ENCODE data around the gene AQP11.
"Not testable (repeated sequence)": the region's sequence is repeated elsewhere in the genome, so short reads cannot be mapped to it uniquely, and the experiment has no call there.

The AQP11 gene

DNA sequence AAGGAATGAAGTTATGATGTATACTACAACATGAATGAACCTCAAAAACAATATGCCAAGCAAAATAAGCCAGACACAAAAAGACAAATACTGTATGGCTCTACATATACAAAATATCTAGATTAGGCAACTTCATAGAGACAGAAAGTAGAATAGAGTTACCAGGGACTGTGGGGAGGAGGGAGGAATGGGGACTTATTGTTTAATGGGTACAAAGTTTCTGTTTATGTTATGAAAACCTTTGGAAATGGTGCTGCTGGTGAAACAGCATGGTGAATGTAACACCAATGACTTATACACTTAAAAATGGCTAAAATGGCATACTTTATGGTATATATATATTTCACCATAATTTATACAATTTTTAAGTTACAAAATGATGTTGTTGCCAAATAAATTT is 4.1 kb downstream of the AQP11 start:
- DNase-seq (ENCODE audit: low spot score): no peak

DNA sequence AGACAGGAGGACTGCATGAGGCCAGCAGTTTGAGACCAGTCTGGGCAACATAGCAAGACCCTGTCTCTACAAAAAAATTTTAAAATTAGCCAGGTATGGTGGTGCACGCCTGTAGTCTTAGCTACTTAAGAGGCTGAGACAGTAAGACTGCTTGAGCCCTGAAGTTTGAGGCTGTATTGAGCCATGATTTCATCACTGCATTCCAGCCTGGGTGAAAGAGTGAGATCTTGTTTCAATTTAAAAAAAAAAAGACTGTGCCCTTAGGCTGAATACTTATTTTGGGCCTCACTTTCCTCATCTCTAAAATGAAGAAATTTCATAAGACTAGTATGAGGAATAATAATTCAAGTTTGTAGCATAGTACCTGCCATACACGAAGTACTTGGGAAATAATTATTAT is 6.9 kb downstream of the AQP11 start:
- no peak for DNase-seq (ENCODE audit: low spot score)

DNA sequence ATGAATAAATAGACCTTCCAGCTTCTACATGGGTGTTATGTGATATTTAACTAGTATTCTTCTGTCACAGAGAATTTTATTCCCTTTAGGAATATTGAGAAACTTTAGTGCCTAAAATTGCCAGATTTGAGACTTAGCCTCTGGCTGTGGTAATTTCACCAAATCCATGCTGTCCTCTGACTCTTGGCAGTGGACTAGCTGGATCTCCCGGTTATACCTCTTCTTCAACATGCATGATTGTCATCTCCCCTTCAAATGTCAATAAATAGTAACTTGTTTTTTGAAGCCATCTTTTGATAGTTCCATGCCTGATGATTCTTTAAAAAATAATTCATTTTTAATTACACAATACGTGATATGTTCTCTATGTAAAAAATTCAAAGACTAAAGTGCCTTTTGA is 8.4 kb downstream of the AQP11 start:
- no peak for DNase-seq (ENCODE audit: low spot score)

DNA sequence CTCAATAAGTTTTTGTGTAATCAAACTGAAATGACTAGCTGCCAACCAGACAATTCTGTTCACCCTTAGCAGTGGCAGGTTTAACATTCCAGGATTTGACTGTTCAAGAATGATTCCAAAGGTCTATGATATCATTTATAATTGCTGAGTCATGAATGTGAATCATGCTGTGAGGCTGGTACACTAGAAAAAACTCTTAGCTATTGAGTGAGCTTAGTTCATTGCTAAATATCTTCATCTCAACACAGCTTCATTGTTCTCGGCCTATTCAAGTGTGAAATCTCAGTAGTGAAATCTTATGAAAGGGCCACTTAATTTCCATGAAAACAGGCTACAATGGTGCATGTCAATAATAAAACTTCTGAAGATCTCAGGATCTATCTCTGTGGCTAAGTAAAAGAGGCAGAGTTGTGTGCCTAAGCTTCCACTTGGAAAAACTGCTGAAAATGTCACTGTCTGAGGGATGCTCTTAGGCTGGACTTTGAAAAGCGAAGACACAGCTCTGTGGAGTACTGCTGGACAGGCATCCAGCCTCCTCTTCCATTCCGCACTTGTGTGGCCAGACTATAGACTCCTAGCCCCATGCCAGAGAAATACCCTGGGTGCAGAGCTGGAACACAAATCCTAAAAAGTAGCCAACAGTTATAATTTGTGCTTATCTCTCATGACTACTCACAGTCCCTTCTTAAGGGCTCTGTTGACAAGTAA is 12.8 kb downstream of the AQP11 start:
- DNase-seq (ENCODE audit: low spot score): no peak

DNA sequence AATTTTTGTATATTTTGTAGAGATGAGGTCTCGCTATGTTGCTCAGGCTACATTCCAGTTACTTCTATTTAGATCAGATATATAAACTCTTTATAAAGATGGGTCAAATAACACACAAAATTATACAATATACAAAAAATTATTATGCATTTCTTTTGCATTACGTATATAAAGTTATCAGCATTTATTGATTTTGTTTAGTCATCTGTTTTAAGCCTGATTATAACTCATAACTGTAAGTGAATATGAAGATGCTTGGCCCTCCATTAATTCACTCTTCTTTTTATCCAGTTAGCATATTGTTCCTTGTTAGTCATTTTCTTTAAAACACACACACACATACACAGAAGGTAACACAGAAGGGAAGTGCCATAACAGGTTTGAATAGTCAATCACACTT is 14.5 kb downstream of the AQP11 start:
- DNase-seq (ENCODE audit: low spot score): no peak

DNA sequence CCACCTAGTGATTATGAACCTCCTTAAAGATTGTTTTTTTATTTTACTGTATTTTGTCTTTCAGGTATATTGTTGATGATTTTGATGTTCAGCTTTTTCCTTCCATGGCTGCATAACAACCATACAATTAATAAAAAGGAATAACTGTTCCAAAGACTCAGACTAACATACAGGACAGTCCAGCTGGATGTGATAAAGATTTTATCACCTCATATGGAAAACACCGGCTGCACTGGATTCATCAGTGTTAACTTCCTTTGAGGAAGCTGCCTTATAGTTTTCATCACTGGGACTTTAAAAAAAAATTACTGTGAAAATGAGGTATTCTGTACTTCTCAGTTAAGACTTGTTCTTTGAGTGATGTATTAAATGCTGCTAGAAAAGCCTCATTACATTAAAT is 19.5 kb downstream of the AQP11 start:
- no peak for DNase-seq (ENCODE audit: low spot score)

DNA sequence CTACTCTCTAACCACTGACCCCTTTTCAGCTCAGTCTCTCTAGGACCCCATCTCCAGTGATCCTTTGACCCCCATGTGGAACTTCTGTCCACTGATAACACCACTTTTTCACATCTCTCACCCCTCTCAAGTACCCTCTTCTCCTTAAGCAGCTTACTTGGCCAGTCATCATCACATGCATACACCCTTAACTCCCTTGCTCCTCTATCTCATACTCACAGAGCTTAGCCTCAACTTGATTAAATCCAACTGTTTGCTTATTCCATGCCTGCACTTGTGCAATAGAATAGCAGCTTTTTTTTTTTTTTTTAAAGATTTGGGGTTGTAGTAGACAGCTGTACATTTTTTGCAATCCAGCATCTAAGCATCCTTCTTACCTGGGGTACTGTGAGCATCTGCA is 22.2 kb downstream of the AQP11 start:
- DNase-seq (ENCODE audit: low spot score): no peak

DNA sequence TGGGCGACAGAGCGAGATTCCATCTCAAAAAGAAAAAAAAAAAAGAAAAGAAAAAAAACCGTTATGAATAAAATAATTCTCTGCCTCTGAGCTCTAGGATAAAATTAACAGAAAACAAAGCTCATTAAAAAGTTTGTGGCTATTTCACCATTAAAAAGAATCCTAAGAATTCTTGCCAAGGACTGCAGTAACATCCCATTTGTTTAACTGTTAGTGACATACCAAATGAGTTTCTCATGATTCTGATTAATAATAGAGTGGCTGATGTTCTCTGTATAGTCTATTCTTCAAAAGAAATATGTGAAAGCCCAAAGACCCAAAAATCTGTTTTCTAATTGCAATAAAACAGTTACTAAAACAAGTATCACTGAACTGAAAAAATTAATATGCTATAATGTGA is 28.1 kb downstream of the AQP11 start:
- no peak for DNase-seq (ENCODE audit: low spot score)

DNA sequence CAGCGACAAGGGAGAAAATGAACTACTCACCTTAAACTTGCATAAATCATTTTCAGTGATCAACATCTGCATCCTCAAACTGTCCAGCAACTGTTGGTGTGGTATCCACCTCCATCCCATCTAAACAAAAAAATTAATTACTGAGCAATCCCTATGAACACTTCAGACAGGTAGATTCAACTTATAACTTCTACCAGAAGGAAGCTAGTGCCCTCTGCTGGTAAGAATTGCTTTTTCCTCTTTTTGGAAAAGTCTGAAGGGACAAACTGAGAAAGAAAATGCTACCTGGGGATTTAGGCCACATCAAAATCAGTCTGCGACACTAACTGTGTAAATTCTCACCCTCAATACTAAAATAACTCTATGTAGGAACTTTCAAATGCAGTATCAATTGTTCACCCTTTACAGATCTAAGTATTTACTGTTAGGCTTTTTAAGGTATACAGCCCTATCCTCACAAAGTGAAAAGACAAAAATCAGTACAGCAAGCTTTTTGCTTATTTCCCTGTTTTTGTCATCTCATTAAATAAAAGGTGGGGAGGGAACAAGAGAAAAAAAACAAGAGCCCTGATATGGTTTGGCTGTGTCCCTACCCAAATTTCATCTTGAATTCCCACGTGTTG is 29.9 kb downstream of the AQP11 start:
- peak; percentile 37 for DNase-seq (ENCODE audit: low spot score)

DNA sequence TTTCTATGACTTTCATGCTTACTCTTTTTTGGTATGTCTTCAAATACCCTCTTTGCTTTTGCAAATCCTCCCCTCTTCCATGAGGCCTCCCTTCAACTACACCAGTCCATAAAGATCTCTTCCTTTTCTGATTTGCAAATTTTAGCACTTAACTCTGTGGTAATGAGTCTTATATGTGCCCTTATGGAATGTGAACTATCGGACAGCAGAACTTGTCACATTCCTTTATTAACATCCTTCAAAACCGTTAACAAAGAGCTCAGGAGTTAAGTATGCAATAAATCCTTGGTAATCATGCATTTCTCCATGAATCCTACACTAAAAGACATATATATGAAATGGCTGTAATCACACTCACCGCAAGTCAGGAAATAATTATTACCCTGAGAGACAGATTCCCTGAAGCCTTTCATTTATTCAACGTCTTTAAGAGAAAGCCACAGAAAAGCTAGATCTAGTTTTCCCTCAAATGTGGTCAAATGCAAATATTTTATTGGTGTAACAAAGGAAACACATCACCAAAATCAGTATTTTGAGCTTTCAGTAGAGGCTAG is 40.5 kb downstream of the AQP11 start:
- DNase-seq (ENCODE audit: low spot score): no peak

DNA sequence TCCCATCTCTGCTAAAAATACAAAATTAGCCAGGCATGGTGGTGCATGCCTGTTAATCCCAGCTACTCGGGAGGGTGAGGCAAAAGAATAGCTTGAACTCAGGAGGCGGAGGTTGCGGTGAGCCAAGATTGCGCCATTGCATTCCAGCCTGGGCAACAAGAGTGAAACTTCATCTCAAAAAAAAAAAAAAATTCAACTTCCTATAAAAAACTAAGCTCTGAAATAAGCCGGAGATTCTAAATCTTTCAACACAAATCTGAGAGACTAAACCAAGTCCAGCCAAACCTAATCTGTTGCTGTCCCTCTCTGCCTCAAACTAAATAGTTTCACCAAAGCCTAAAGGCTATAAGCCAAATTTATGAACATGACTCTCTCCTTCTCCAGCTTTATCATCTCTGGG is 44.2 kb downstream of the AQP11 start:
- DNase-seq (ENCODE audit: low spot score): not testable (repeated sequence)

DNA sequence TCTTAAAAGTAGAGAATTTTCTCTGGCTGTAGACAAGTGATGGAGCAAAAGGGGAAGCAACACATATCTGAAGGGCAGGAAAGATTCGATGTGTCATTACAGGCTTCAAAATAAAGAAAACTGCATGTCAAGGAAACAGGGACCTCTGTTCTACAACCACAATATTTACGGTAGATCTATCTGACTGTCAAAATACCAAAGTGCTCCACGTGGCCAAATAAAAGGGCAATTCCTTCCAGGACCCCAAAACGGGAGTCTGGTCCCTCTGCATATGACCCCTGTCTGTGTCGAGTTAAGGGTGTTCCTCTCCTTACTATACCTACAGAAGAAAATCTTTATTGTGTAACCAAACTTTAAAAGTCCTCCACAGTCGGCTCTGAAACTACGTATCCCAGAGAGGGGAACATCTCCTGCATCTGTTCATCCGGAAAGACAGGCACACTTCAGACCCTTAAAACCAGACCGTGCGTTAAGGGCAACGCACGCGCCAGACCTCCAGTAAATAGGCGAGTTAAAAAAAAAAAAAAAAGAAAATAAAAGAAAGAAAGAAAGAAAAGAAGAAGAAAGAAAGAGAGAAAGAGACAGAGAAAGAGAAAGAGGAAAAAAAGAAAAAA is 47.1 kb downstream of the AQP11 start:
- no peak for DNase-seq (ENCODE audit: low spot score)

DNA sequence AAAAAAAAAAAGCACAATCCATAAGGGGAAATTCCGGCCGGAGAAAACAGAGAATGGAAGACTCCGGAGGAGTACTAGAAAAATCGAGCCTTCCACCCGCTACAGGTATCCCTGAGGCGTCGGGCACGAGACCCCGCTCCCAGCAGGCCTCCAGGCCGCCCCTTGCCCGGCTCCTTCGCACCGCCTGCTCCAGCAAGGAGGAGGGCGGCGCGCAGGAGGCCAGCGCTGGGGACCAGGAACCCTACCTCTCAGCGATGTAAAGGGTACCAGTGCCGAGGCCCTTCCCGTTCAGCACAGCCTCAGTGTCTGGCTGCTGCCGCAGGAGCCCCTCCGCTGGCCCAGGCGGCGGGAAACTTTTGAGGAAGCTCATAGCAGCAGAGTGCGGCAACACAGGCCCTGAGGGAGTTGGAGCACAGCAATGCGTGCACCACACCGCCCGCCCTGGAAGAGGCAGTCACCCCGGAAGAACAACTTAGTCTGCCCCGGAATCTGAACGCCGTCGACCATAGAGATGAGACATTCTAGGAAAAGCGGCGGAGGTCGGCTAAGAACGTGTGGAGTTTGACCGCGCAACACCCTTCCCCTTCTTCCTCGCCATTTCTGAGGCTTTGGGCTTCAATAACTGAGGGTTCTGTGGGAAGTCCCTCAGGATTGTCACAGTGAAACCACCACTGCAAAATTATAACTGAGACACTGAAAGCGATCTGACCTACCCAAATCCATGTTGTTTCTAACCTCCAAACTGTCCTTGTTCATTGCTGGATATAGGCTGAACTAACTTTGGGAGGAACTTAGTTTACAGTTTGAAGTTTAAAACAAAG is 47.8 kb downstream of the AQP11 start, which contains the start of gene CLNS1A:
TSS of gene CLNS1A (minus strand) at position 450 of the 821 bp plus-strand sequence. CDS start at position 370, 80 bp downstream.
- DNase-seq (ENCODE audit: low spot score): peak; percentile 81

DNA sequence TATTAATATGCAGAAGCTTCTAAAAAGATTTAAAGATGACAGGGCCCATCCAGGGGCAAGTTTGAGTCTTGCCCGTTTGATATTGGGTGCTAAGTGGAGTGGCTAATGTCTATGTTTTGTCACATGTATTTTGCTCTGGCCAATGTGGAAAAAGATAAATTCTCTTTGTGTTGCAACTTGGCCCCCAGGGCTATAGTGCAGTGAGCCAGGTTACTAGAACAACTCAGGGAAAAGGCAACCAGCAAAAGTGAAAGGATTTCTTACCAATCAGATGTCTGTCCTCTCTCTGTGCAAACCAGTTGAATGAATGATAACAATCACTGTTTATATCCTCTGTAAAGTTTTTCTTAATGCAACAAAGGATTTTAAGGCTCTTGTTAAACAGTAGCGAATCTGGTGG is 52.5 kb downstream of the AQP11 start:
- no peak for DNase-seq (ENCODE audit: low spot score)

DNA sequence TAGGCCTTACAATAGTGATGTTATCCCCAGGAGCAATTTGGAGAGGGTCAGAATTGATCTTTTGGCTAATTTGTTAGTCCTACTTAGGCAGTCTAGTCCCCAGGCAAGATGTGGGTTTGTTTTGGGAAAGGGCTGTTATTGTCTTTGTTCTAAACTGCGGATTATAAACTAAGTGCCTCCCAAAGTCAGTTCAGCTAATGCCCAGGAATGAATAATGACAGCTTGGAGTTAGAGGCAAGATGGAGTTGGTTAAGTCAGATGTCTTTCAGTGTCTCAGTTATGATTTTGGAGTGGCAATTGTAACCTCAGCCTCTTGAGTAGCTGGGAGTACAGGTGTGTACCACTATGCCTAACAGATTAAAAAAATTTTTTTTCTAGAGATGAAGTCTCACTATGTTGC is 55.1 kb downstream of the AQP11 start:
- no peak for DNase-seq (ENCODE audit: low spot score)

DNA sequence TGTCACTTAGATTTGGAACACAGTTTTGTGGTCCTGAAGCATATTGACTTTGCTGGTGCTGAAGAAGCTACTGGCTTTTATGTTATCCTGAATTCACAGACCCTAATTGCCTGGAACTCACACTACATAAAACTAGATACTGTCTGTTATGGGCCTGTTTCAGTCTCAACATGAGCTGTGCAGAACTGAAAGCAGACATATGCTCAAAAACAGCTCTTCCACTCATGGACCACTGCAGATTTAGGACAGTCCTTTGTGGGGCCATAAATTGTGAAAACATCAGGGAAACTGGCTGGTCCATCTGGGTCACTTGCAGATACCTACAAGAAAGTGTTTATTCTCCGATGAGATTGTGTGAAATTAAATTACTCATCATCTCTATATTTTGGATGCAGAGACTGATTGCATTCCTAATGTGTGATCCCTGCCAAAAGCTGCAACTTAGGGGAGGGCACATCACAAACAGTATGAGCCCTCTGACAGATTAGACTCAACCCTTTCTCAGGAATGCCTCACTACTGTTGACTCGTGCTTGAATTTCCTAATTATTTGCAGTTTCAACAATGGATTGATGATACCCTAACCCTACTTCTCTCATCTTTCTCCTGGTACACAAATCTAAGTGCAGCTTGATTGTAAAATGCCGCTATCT is 58.0 kb downstream of the AQP11 start:
- no peak for DNase-seq (ENCODE audit: low spot score)

DNA sequence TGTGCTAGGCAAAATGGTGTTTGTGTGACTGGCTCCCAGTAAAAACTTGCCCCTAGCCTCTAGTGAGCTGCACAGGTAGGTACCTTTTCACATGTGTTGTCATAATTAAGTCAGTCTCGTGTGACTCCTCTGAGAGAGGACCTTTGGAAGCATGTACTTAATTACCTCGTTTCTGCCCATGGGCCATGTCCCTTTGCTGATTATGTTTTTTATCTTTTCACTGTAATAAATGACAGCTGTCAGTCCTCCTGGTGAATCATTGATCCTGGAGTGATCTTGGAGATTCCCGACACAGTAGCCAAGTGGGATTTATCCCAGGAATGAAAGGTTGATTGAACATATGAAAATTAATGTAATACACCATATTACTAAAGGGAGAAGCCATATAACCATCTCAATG is 60.4 kb downstream of the AQP11 start:
- no peak for DNase-seq (ENCODE audit: low spot score)

DNA sequence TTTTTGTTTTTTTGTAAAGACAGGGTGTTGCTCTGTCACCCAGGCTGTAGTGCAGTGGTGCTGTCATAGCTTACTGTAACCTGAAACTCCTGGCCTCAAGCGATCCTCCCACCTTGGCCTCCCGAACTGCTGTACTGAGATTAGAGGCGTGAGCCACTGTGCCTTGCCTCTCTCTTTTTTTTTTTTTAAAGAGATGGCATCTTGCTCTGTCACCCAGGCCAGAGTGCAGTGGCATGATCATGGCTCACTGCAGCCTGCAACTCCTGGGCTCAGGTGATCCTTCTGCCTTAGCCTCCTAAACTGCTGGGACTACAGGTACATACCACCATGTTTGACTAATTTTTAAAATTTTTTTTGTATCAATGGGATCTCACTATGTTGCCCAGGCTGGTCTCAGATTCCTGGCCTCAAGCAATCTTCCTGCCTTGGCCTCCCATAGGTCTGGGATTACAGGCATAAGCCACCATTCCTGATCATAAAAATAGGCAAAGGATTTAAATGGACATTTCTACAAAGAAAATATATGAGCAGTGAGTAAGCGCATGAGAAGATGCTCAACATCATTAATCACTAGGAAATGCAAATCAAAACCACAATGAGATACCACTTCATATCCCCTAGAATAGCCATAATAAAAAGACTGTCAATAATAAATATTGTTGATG is 65.1 kb downstream of the AQP11 start:
- no peak for DNase-seq (ENCODE audit: low spot score)

DNA sequence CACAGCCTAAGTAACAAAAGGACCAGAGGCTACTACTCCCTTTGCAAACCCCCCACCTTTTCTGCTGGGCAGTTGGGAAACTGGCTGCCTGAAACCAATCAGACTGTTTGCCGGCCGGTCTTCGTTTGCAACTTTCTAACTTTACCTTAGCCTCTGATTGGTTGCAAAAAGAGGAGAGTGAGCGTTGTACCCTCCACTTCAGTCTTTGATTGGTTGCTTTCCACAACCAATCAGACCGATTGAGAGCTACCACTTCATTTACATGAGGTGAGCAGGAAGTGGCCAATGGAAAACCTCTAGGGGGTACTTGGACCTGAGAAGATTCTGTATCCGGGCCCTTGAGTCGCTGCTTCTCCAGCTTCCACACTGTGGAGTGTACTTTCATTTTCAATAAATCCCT is 66.6 kb downstream of the AQP11 start:
- DNase-seq (ENCODE audit: low spot score): no peak

DNA sequence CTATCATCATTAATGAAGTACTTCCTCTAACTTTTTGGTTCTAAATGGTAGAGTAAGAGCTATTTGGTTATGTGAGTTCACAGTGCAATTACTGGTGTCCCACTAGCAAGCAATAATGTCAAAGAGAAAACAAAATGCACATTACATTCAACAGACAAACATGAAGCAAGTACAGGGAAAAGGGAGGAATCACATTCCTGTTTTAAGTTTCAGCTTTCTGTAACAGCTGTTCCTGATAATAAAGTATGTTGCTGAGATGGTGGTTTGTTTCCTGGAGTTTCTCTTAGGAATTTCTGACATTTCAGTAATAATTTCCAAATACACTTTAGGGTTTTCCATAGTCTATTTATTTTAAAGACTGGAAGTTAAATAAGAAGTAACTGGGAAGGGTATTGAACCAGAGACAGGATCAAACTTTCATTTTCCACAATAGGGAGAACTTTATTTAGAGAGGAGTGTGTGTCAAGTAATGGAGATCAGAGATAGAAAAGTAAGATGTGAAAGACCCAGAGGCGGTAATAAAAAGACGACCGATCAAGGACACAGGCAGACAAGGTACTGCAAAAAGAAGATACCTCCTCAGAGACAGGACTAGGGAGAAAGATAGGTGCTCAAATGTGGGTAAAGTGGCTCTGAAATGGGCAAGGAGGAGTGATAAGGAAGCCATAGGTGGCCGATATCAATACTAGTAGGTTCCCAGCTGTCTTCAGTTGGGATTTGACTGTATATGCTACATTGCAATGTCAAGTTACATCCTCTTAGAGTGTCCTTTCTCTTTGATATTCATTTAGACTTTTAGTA is 68.7 kb downstream of the AQP11 start:
- no peak for DNase-seq (ENCODE audit: low spot score)
